Head of caudate nucleus (tissue), 42 donors: ENCODE data around the gene CCL7.
A peak's percentile ranks its signal among the peaks of the same experiment; 100 is the strongest.

ENCODE experiments used
- DNase-seq, 42 donors: peaks; one replicate each; pipeline versions ENCODE4 v3.0.0 to v3.0.0-alpha.2; 2020 to 2021; ENCODE audit warnings: mixed read lengths in 7 of 42
- intact Hi-C: fragments of 100-400 bp; cut with DNase I; formaldehyde crosslinking; loops from one replicate; pipeline ENCODE4 v1.15.0; 2022

CCL7 gene

DNA sequence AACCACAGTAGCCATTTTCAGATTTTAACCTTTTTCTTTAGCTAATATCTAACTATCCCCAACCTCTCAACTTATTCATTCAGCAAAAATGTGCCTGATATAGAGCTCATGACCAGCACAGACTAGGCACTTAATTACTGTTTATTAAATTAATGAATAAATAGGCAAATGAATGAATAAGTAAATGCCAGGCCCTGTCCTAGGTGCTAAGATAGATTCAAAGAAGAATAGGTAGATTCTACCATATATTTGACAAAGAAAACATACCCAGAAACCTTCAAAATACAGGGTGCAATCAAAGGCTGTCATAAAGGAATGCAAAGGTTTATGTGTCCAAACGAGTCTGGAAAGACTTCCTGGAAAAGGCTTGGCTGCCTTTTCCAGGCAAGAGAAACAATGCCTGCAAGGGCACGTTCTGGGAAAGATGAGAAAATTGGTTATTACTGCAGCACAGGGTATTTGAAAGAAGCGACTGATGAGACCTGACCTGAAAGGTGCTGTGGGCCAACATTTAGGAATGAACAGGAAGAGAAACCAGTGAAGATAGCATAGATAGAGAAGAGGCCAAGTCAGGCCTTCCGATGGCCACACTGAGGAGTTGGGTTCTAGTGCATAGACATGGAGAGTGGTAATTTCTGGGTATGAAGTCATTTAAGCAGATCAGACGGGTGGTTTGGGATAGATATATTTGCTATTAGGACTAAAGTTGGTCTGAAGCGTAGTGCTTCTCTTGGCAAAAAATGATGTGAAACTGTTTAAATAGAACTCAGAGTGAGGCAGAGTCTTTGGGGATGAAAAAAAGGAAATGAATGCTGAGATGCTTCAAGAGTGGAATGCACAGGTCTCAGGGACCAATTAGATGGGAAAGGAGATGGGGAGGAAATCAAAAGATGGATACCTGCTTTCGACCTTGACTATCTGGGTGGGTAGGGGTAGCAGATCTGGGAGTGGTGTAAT lies 26.4 kb upstream of the CCL7 start:
- intact Hi-C loops: no loop called here
- no peak for DNase-seq

- intact Hi-C loops: no loop called here
- DNase-seq: no peak
Observed at GRCh38 chr17:34245351-34245905, 24.6 kb upstream of the CCL7 start.

DNA sequence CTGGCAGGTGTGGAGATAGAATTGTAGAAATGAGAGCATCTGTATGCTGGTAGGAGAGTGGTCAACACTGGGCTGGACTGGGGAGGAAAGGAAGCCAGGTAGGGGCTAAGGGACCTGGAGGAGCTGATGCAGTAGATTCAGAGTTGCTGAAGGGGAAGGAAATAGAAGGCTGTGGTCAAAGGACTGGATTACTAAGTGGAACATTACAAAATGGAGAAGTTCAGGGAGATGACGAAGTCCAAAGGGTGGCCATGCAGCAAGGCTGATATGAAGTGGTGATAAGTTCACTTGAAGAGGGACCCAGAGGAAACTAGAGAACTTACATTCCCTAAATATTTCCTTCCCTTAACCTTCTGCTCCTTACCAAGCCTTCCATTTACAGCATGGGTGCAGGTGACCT lies 23.6 kb upstream of the CCL7 start:
- intact Hi-C loops: no loop called here
- no peak for DNase-seq

GRCh38 chr17:34246881-34247280 lies 23.1 kb upstream of the CCL7 start:
- no peak for DNase-seq
- intact Hi-C loops: no loop called here

- DNase-seq: peak in 1 of 42 donors; percentile 14
- intact Hi-C loops: no loop called here
Observed at GRCh38 chr17:34248511-34249024, 21.5 kb upstream of the CCL7 start.

DNA sequence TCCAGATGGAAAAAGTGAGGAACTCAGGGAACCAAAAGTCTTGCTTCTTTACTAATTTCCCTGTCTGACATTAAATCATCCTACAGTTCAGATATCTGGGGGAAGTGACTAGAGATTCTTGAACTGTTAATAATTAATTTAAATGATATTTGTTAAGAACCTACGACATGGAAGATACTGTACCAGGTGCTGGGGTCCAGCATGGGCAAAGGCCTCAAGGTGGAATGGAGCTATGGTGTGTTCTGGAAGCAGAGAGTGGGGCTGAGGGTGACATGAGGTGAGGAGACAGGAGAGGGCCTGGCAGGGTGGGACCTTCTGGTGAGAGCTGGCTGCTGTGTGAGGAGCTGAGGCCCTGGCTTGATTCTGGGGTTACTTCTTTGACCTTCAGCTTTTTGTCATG lies 21.0 kb upstream of the CCL7 start:
- DNase-seq: no peak
- intact Hi-C loops: no loop called here

DNA sequence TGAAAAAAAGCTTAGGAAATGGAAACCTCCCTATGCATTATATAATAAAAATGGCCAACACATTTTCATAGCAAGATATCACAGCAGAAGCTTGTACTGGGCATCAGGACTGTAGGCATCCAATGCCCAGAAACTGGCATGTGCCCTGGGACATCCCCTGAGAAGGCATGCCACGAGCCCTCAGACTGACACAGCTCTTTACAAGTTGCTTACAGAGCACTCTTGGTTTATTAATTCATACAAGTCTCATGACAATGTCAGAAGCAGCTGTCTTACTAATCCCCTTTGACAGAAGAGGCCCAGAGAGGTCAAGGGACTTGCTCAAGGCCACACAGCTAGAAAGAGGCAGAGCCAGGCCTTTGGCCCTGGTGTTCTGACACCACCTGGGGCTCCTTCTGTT lies 20.5 kb upstream of the CCL7 start:
- intact Hi-C loops: no loop called here
- DNase-seq: no peak

- no peak for DNase-seq
Observed at GRCh38 chr17:34251186-34251585, 18.8 kb upstream of the CCL7 start.

GRCh38 chr17:34252095-34252443 lies 18.0 kb upstream of the CCL7 start:
- intact Hi-C loops: no loop called here
- DNase-seq: peak in 8 of 42 donors; percentile 12 to 52 (median 22)

More at GRCh38 chr17:34251186-34251585, 18.8 kb upstream of the CCL7 start:
- intact Hi-C loops: no loop called here

DNA sequence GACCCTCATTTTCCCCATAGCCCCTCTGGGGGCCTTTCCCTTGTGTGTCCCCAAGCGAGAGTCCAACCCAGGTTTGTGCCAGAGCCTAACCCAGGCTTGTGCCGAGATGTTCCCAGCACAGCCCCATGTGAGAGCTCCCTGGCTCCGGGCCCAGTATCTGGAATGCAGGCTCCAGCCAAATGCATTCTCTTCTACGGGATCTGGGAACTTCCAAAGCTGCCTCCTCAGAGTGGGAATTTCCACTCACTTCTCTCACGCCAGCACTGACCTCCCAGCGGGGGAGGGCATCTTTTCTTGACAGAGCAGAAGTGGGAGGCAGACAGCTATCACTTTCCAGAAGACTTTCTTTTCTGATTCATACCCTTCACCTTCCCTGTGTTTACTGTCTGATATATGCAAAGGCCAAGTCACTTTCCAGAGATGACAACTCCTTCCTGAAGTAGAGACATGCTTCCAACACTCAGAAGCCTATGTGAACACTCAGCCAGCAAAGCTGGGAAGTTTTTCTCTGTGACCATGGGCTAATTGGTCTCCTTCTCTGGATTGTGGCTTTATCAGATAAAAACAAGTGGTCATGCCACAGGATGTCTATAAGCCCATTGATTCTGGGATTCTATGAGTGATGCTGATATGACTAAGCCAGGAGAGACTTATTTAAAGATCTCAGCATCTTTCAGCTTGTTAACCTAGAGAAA lies 17.4 kb upstream of the CCL7 start:
- DNase-seq: peak; percentile 13 to 83 (median 60)
- intact Hi-C loops: no loop called here

- DNase-seq: no peak
- intact Hi-C loops: no loop called here
Observed at GRCh38 chr17:34253139-34253525, 16.9 kb upstream of the CCL7 start.

GRCh38 chr17:34254146-34254545 lies 15.9 kb upstream of the CCL7 start:
- intact Hi-C loops: no loop called here

GRCh38 chr17:34254651-34255380 lies 15.2 kb upstream of the CCL7 start, which contains the start of gene CCL2:
CCL2 (plus strand) TSS chr17:34255285; CDS start chr17:34255350, 65 bp downstream.
- intact Hi-C loops: no loop called here
- DNase-seq: peak in 27 of 42 donors; percentile 14 to 65 (median 44)

More at GRCh38 chr17:34254146-34254545, 15.9 kb upstream of the CCL7 start:
- peak in 1 of 42 donors; percentile 2 for DNase-seq

GRCh38 chr17:34255381-34255732 lies 14.7 kb upstream of the CCL7 start:
- intact Hi-C loops: no loop called here
- no peak for DNase-seq

DNA sequence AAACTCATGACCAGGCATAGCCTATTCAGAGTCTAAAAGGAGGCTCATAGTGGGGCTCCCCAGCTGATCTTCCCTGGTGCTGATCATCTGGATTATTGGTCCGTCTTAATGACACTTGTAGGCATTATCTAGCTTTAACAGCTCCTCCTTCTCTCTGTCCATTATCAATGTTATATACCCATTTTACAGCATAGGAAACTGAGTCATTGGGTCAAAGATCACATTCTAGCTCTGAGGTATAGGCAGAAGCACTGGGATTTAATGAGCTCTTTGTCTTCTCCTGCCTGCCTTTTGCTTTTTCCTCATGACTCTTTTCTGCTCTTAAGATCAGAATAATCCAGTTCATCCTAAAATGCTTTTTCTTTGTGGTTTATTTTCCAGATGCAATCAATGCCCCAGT lies 14.2 kb upstream of the CCL7 start:
- DNase-seq: no peak
- intact Hi-C loops: no loop called here

- intact Hi-C loops: no loop called here
- DNase-seq: no peak
Observed at GRCh38 chr17:34257299-34257985, 12.6 kb upstream of the CCL7 start.

- intact Hi-C loops: no loop called here
- no peak for DNase-seq
Observed at GRCh38 chr17:34257986-34258326, 12.1 kb upstream of the CCL7 start.

- DNase-seq: no peak
- intact Hi-C loops: no loop called here
Observed at GRCh38 chr17:34259146-34259545, 10.9 kb upstream of the CCL7 start.

GRCh38 chr17:34260861-34261260 lies 9.2 kb upstream of the CCL7 start:
- intact Hi-C loops: no loop called here
- DNase-seq: no peak
